OCI-LY3 (cell line): ENCODE data around the gene ZNF540.

Experiments
- EZH2phosphoT487 ChIP-seq: fragments of 200-600 bp; shearing (Covaris generic); IDR thresholded peaks from 2 replicates; pipeline ENCODE4 v1.6.1; 2018; ENCODE audit warnings: antibody characterized with exemption, mixed run types, low read depth
- TF ChIP-seq, protein P1 (sequence below): fragments of 200-600, 300-600 bp; sonication (generic); IDR thresholded peaks from 2 replicates; pipeline ENCODE4 v1.5.1; 2014; ENCODE audit warnings: antibody characterized with exemption, low read length, low read depth

DNA sequence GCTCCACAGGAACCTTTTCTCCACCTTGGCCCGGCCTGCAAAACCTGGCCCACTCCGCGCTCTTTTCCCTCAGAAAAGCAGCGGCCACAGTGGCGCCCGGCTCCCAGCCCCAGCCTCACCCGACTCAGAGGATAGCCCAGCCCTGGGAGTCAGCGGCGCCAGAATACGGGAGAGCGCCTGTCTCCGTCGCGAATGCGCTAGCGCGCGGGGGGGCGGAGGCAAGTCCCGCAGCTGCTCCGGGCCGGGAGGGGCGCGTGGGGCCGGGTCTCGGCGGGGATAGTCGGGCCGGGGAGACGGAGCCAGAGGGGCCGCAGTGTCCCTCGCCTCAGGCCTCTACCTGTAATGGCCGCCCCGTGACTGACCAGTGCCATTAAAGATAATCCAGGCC is 60.6 kb downstream of the ZNF540 start, which contains the start of gene ZFP30:
- TF ChIP-seq EZH2phosphoT487, result no peak
- TF ChIP-seq, protein P1, sequence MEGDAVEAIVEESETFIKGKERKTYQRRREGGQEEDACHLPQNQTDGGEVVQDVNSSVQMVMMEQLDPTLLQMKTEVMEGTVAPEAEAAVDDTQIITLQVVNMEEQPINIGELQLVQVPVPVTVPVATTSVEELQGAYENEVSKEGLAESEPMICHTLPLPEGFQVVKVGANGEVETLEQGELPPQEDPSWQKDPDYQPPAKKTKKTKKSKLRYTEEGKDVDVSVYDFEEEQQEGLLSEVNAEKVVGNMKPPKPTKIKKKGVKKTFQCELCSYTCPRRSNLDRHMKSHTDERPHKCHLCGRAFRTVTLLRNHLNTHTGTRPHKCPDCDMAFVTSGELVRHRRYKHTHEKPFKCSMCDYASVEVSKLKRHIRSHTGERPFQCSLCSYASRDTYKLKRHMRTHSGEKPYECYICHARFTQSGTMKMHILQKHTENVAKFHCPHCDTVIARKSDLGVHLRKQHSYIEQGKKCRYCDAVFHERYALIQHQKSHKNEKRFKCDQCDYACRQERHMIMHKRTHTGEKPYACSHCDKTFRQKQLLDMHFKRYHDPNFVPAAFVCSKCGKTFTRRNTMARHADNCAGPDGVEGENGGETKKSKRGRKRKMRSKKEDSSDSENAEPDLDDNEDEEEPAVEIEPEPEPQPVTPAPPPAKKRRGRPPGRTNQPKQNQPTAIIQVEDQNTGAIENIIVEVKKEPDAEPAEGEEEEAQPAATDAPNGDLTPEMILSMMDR, result no peak
